SK-N-MC (cell line): ENCODE results near the gene SSR4.

ENCODE experiments used
- DNase-seq: peaks from one replicate; pipeline ENCODE4 v3.0.0-alpha.2; 2011; ENCODE audit warnings: low read depth, low spot score
- H3K27ac ChIP-seq: fragments of 200-600 bp; sonication (generic); 2 replicates; pipeline ENCODE4 v1.5.1; 2016; ENCODE audit warnings: mixed run types
- H3K36me3 ChIP-seq: fragments of 200-600 bp; sonication (generic); 2 replicates; pipeline ENCODE4 v1.6.1; 2017; ENCODE audit warnings: antibody characterized with exemption, low read length, mixed read lengths; ENCODE audit not compliant: insufficient read depth
- H3K4me3 ChIP-seq: fragments of 200-600 bp; sonication (generic); 2 replicates; pipeline ENCODE4 v1.5.1; 2016
- H3K9ac ChIP-seq: fragments of 200-600 bp; sonication (generic); 2 replicates; pipeline ENCODE4 v1.8.0; 2017; ENCODE audit warnings: mixed run types, mixed read lengths; ENCODE audit not compliant: insufficient read length
- H3K9me3 ChIP-seq: fragments of 200-600 bp; sonication (generic); 2 replicates; pipeline ENCODE4 v1.6.1; 2017; ENCODE audit warnings: low read depth, mild to moderate bottlenecking, antibody characterized with exemption, low read length, moderate library complexity, mixed read lengths
- EZH2 ChIP-seq: fragments of 200-600 bp; sonication (generic); IDR thresholded peaks from one replicate; pipeline ENCODE4 v1.6.1; 2017; ENCODE audit warnings: antibody characterized with exemption
- FOXP2 ChIP-seq: optimal IDR thresholded peaks from 2 replicates; pipeline ENCODE3; 2011; ENCODE audit warnings: mild to moderate bottlenecking, moderate library complexity; ENCODE audit not compliant: insufficient read depth; ENCODE audit errors: extremely low read length, control extremely low read depth
- POLR2AphosphoS5 ChIP-seq: IDR thresholded peaks from 2 replicates; pipeline ENCODE4 v1.6.1; 2012; ENCODE audit warnings: mild to moderate bottlenecking, low read depth, low read length, borderline replicate concordance

Gene SSR4

GRCh38 chrX:153773741-153774575 is 20.5 kb upstream of the SSR4 start:
- TF ChIP-seq POLR2AphosphoS5 (no peak), EZH2 (no peak), FOXP2 (no peak)
- Histone ChIP-seq H3K4me3 (no peak overlapping the region), H3K9me3 (no peaks in the 10 kb centered on the region), H3K27ac (no peak overlapping the region), H3K9ac (no peak overlapping the region), H3K36me3 (no peaks in the 10 kb centered on the region)
- DNase-seq: no peak

GRCh38 chrX:153774576-153775292 is 19.7 kb upstream of the SSR4 start:
- no peak overlapping the region for H3K4me3 ChIP-seq

GRCh38 chrX:153775293-153776119 is 19.0 kb upstream of the SSR4 start:
- TF ChIP-seq POLR2AphosphoS5: no peak
- TF ChIP-seq FOXP2: no peak
- TF ChIP-seq EZH2: no peak
- no peak overlapping the region for H3K9ac ChIP-seq
- no peaks in the 10 kb centered on the region for H3K36me3 ChIP-seq
- H3K9me3 ChIP-seq: no peaks in the 10 kb centered on the region
- H3K27ac ChIP-seq: no peak overlapping the region
- no peak overlapping the region for H3K4me3 ChIP-seq
- DNase-seq: no peak

More at GRCh38 chrX:153774576-153775292, 19.7 kb upstream of the SSR4 start:
- no peak for DNase-seq
- no peaks in the 10 kb centered on the region for H3K9me3 ChIP-seq
- TF ChIP-seq EZH2 (no peak), FOXP2 (no peak), POLR2AphosphoS5 (no peak)
- H3K36me3 ChIP-seq: no peaks in the 10 kb centered on the region
- H3K27ac ChIP-seq: no peak overlapping the region
- no peak overlapping the region for H3K9ac ChIP-seq

- TF ChIP-seq FOXP2 (no peak), POLR2AphosphoS5 (no peak), EZH2 (no peak)
- Histone ChIP-seq H3K36me3 (no peaks in the 10 kb centered on the region), H3K9ac (no peak overlapping the region), H3K27ac (no peak overlapping the region), H3K4me3 (no peak overlapping the region), H3K9me3 (no peaks in the 10 kb centered on the region)
- no peak for DNase-seq
Observed at GRCh38 chrX:153776120-153776599, 18.3 kb upstream of the SSR4 start.

GRCh38 chrX:153776611-153777045 is 17.8 kb upstream of the SSR4 start:
- TF ChIP-seq POLR2AphosphoS5: no peak
- no peak for TF ChIP-seq FOXP2
- TF ChIP-seq EZH2: no peak
- DNase-seq: no peak
- no peak overlapping the region for H3K9ac ChIP-seq
- no peaks in the 10 kb centered on the region for H3K9me3 ChIP-seq
- H3K27ac ChIP-seq: no peak overlapping the region
- H3K36me3 ChIP-seq: no peaks in the 10 kb centered on the region
- no peak overlapping the region for H3K4me3 ChIP-seq

- no peak for DNase-seq
- Histone ChIP-seq H3K27ac (no peak overlapping the region), H3K36me3 (no peaks in the 10 kb centered on the region), H3K4me3 (no peak overlapping the region), H3K9me3 (no peaks in the 10 kb centered on the region), H3K9ac (no peak overlapping the region)
- TF ChIP-seq FOXP2 (no peak), POLR2AphosphoS5 (no peak), EZH2 (no peak)
Observed at GRCh38 chrX:153777261-153778090, 17.0 kb upstream of the SSR4 start.

GRCh38 chrX:153778181-153778580 is 16.3 kb upstream of the SSR4 start:
- Histone ChIP-seq H3K4me3 (no peak overlapping the region), H3K36me3 (no peaks in the 10 kb centered on the region), H3K27ac (no peak overlapping the region), H3K9me3 (no peaks in the 10 kb centered on the region), H3K9ac (no peak overlapping the region)
- DNase-seq: no peak
- TF ChIP-seq EZH2 (no peak), FOXP2 (no peak), POLR2AphosphoS5 (no peak)
